PC-9 (cell line): ENCODE measurements around the gene BMERB1. TPM values are rescaled to one million over a fixed set of nuclear protein-coding genes. Genes with fewer than 3 reads are reported as not detected.
A peak's percentile ranks its signal among the peaks of the same experiment; 100 is the strongest.
"Not testable (repeated sequence)": the region's sequence is repeated elsewhere in the genome, so short reads cannot be mapped to it uniquely, and the experiment has no call there.

ENCODE experiments used
- Bru-seq: library from RNA; stranded (reverse); fragments of 400-500 nt; gene quantifications from one replicate; lab custom pipeline; 2021; lab: Mats Ljungman, UMichigan
- BruChase-seq, 2 experiments: library from RNA; stranded (reverse); fragments of 400-500 nt; gene quantifications; one replicate each; lab custom pipeline; 2021; lab: Mats Ljungman, UMichigan
- BruUV-seq: library from RNA; stranded (reverse); fragments of 400-500 nt; replicated peaks from 2 replicates; lab custom pipeline; 2021; lab: Mats Ljungman, UMichigan
- CTCF ChIA-PET: fragments of 300-600 bp; sonication (Branson Sonifier 250); formaldehyde crosslinking; loops from one replicate; lab custom pipeline; 2022; ENCODE audit warnings: antibody characterized with exemption; lab: Charles Lee
- POLR2A ChIA-PET: fragments of 300-600 bp; sonication (Branson Sonifier 250); formaldehyde crosslinking; loops from one replicate; lab custom pipeline; 2022; ENCODE audit warnings: antibody characterized with exemption; ENCODE audit not compliant: unreplicated experiment; lab: Charles Lee
- DNase-seq, 2 experiments: peaks; one replicate each; pipeline versions ENCODE4 v3.0.0 to v3.0.0-alpha.2; 2015 to 2022; ENCODE audit warnings: mixed read lengths in 1 of 2
- H2AFZ ChIP-seq: fragments of 200-600 bp; sonication (generic); 2 replicates; pipeline ENCODE4 v1.8.1; 2017; ENCODE audit warnings: antibody characterized with exemption
- H3F3A ChIP-seq: fragments of 200-600 bp; sonication (generic); 2 replicates; pipeline ENCODE4 v1.8.1; 2017; ENCODE audit warnings: antibody characterized with exemption, mild to moderate bottlenecking, low read depth; ENCODE audit not compliant: insufficient read depth
- H3K27ac ChIP-seq: fragments of 200-600 bp; sonication (generic); 2 replicates; pipeline ENCODE4 v1.6.1; 2016; ENCODE audit warnings: mixed run types
- H3K27me3 ChIP-seq: fragments of 200-600 bp; sonication (generic); 2 replicates; pipeline ENCODE4 v1.6.1; 2016; ENCODE audit warnings: low read depth, mixed run types; ENCODE audit not compliant: insufficient read depth
- H3K36me3 ChIP-seq: fragments of 200-600 bp; sonication (generic); 2 replicates; pipeline ENCODE4 v1.6.1; 2016; ENCODE audit warnings: low read depth, mixed run types
- H3K4me1 ChIP-seq: fragments of 200-600 bp; sonication (generic); replicated peaks from 2 replicates; pipeline ENCODE4 v1.6.1; 2016; ENCODE audit warnings: mixed run types; ENCODE audit not compliant: insufficient read depth
- H3K4me2 ChIP-seq: fragments of 200-600 bp; sonication (generic); 2 replicates; pipeline ENCODE4 v1.6.1; 2017; ENCODE audit warnings: mixed run types
- H3K4me3 ChIP-seq: fragments of 200-600 bp; sonication (generic); 2 replicates; pipeline ENCODE4 v1.6.1; 2016; ENCODE audit warnings: mixed run types
- H3K79me2 ChIP-seq: fragments of 200-600 bp; sonication (generic); 2 replicates; pipeline ENCODE4 v1.6.1; 2017; ENCODE audit warnings: low read depth, mixed run types
- H3K9me2 ChIP-seq: fragments of 200-600 bp; sonication (generic); 2 replicates; pipeline ENCODE4 v1.8.1; 2017; ENCODE audit warnings: mild to moderate bottlenecking; ENCODE audit not compliant: insufficient read depth
- H3K9me3 ChIP-seq: fragments of 200-600 bp; sonication (generic); 2 replicates; pipeline ENCODE4 v1.8.1; 2016; ENCODE audit warnings: low read depth; ENCODE audit not compliant: insufficient read depth
- H4K20me1 ChIP-seq: fragments of 200-600 bp; sonication (generic); 2 replicates; pipeline ENCODE4 v1.8.1; 2017; ENCODE audit not compliant: insufficient read depth
- EZH2 ChIP-seq: fragments of 200-600 bp; sonication (generic); IDR thresholded peaks from 2 replicates; pipeline ENCODE4 v1.8.0; 2017; ENCODE audit warnings: antibody characterized with exemption, low read depth
- intact Hi-C: fragments of 100-400 bp; cut with micrococcal nuclease; formaldehyde crosslinking; loops from one replicate; pipeline ENCODE4 v1.10.0; 2022; ENCODE audit not compliant: unreplicated experiment
- long read RNA-seq: library from polyadenylated mRNA; stranded (forward); transcript quantifications from one replicate; pipeline ENCODE4 v2.0.0, GENCODE V29; 2022
- total RNA-seq: library from RNA; stranded (reverse); gene quantifications from 2 replicates; pipeline ENCODE4 v1.2.3, GENCODE V29; 2021
- TF ChIP-seq, protein P1 (sequence below): fragments of 200-600 bp; sonication (generic); conservative IDR thresholded peaks from 2 replicates; pipeline ENCODE4 v1.6.1; 2017; ENCODE audit warnings: mixed run types, antibody characterized with exemption, mild to moderate bottlenecking, moderate library complexity

BMERB1 gene
- total RNA-seq (3.9 and 4.3 TPM in 2 replicates), Bru-seq, nascent RNA (percentile 33 among the genes with signal in this experiment), BruChase-seq, experiment 1, labeled RNA remaining after a 2-hour chase (percentile 29 among the genes with signal in this experiment), BruChase-seq, experiment 2, labeled RNA remaining after a 6-hour chase (percentile 26 among the genes with signal in this experiment)
- long read RNA-seq, transcript C16orf45-201 (6 exons, 2,404 nt), result major isoform, 6 of 16 reads
- long read RNA-seq, partial matches to known transcripts, result 0 of 16 reads
- long read RNA-seq, other reads (novel, unspliced or antisense), result 10 of 16 reads

DNA sequence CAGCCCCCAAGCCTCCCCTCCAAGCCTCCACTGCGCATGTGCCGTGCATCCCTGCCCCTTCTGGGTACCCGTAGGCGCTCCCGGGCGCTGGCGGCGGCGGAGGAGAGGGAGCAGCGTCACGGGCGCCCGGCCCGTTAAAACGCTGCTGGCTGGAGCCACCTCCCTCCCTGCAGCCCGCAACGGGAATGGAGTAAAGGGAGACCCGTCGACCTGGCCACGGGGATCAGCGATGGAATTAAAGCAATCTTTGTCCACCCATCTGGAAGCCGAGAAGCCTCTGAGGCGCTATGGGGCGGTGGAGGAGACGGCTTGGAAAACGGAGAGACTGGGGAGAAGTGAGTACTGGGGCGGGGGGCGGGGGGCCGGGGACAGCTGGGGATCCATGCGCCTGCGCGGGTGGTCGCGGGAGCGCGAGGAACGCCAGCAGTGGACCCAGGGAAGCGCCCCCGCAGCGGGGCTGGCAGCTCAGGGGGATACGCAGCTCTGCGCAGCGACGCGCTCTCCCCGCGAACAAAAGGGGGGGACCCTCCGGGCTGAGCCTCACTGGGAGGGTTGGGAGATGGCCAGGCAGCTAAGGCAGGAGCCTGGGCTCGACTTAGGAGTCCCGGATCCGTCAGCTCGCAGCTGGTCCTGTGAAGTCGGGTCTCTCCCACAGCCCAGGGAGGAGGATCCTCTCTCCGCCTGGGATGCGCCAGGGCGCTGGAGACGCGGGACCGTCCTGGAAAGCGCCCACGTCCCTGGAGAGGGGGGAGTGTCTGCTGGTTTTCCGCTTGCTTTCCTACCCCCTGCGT is at the start of gene BMERB1:
BMERB1 (plus strand) TSS at position 164 of the 791 bp plus-strand sequence; CDS start at position 230, 66 bp downstream.
- H3K4me2 ChIP-seq, result 0 out of 2 replicates have a peak within 1 kb of the TSS, but pooled peaks have one; percentile 4
- H3F3A ChIP-seq, result peaks cover 10% of the 10 kb centered on the region
- H3K27me3 ChIP-seq, result no peaks in the 10 kb centered on the region
- ChIA-PET POLR2A (interaction anchor here (0.7 kb wide), 1 partner anchor 341 kb away, joined by 3 read pairs; no protein-coding TSS in a partner anchor), CTCF (no interaction called here)
- H3K36me3 ChIP-seq, result no peaks in the 10 kb centered on the region
- H3K4me1 ChIP-seq, result peaks cover 8% of the 10 kb centered on the region
- H2AFZ ChIP-seq, result no peak within 1 kb of the TSS
- peak in 1 of 2 experiments; percentile 32 for DNase-seq
- H3K9me2 ChIP-seq, result no peaks in the 10 kb centered on the region
- no peak within 1 kb of the TSS; the same call in 1 of the 2 replicates for H3K4me3 ChIP-seq
- no peak for TF ChIP-seq EZH2
- TF ChIP-seq, protein P1, sequence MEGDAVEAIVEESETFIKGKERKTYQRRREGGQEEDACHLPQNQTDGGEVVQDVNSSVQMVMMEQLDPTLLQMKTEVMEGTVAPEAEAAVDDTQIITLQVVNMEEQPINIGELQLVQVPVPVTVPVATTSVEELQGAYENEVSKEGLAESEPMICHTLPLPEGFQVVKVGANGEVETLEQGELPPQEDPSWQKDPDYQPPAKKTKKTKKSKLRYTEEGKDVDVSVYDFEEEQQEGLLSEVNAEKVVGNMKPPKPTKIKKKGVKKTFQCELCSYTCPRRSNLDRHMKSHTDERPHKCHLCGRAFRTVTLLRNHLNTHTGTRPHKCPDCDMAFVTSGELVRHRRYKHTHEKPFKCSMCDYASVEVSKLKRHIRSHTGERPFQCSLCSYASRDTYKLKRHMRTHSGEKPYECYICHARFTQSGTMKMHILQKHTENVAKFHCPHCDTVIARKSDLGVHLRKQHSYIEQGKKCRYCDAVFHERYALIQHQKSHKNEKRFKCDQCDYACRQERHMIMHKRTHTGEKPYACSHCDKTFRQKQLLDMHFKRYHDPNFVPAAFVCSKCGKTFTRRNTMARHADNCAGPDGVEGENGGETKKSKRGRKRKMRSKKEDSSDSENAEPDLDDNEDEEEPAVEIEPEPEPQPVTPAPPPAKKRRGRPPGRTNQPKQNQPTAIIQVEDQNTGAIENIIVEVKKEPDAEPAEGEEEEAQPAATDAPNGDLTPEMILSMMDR, result no peak
- H3K9me3 ChIP-seq, result no peaks in the 10 kb centered on the region
- H3K27ac ChIP-seq, result no peak within 1 kb of the TSS
- no peaks in the 10 kb centered on the region for H3K79me2 ChIP-seq
- intact Hi-C loops, result no loop called here
- H4K20me1 ChIP-seq, result no peaks in the 10 kb centered on the region
- BruUV-seq, result no TSS peak

DNA sequence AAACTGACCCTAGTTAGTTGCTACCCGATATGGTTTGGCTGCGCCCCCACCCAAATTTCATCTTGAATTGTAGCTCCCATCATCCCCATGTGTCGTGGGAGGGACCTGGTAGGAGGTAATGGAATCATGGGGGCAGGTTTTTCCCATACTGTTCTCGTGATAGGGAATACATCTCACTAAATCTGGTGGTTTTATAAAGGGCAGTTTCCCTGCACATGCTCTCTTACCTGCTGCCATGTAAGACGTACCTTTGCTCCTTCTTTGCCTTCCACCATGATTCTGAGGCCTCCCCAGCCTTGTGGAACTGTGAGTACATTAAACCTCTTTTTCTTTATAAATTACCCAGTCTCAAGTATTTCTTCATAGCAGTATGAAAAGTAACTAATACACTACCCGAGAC is 46.3 kb upstream of the BMERB1 start:
- POLR2A ChIA-PET, H3K27ac ChIP-seq: not testable (repeated sequence)
- CTCF ChIA-PET, result interaction anchor here (0.6 kb wide), 1 partner anchor 336 kb away, joined by 4 read pairs; no protein-coding TSS in a partner anchor

DNA sequence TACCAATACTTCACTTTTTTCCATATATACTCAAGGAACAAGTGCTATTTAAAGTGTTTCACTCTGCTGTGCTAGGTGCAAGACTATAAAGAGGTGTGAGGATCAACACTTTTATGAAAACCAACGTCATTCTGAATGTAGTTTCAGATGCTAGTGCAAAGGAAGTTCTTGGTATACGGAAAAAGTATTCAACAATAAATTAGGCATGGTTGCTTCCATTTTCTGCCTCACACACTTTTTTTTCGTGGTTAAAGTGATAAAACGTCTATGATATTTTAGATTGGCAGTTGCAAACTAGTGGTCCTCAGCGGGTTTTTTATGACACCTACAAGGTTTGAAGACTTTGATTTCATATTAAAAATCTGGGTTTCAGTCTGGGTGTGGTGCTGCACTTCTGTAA is 44.5 kb upstream of the BMERB1 start:
- H3K4me1 ChIP-seq, H3K79me2 ChIP-seq, H3K4me3 ChIP-seq, BruUV-seq, H3K9me2 ChIP-seq, POLR2A ChIA-PET, H4K20me1 ChIP-seq, H3F3A ChIP-seq, DNase-seq, H2AFZ ChIP-seq, H3K4me2 ChIP-seq, CTCF ChIA-PET, intact Hi-C loops, H3K27ac ChIP-seq, H3K36me3 ChIP-seq, H3K9me3 ChIP-seq, H3K27me3 ChIP-seq: not testable (repeated sequence)

More for the DNA sequence above, 46.3 kb upstream of the BMERB1 start:
- H2AFZ ChIP-seq, intact Hi-C loops, H3K4me2 ChIP-seq, H3K36me3 ChIP-seq, H3K4me3 ChIP-seq, H3K9me2 ChIP-seq, H3K27me3 ChIP-seq, BruUV-seq, H4K20me1 ChIP-seq, DNase-seq, H3F3A ChIP-seq, H3K9me3 ChIP-seq, H3K79me2 ChIP-seq: not testable (repeated sequence)
- H3K4me1 ChIP-seq, result peaks cover 17% of the 10 kb centered on the region

DNA sequence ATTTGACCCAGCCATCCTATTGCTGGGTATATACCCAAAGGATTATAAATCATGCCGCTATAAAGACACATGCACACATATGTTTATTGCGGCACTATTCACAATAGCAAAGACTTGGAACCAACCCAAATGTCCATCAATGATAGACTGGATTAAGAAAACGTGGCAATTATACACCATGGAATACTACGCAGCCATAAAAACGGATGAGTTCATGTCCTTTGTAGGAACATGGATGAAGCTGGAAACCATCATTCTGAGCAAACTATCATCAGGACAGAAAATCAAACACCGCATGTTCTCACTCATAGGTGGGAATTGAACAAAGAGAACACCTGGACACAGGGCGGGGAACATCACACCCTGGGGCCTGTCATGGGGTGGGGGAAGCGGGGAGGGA is 41.4 kb upstream of the BMERB1 start:
- H3K4me1 ChIP-seq, H3K4me3 ChIP-seq, intact Hi-C loops, H3K27ac ChIP-seq, CTCF ChIA-PET, H3F3A ChIP-seq, H3K27me3 ChIP-seq, H3K36me3 ChIP-seq, DNase-seq, H3K79me2 ChIP-seq, H3K4me2 ChIP-seq, H4K20me1 ChIP-seq, H3K9me3 ChIP-seq, BruUV-seq, H3K9me2 ChIP-seq, POLR2A ChIA-PET, H2AFZ ChIP-seq: not testable (repeated sequence)

- H3K27ac ChIP-seq, POLR2A ChIA-PET, intact Hi-C loops: not testable (repeated sequence)
Observed at GRCh38 chr16:15395631-15396508, 38.5 kb upstream of the BMERB1 start, which contains the start of gene MPV17L. Gene MPV17L (plus strand): TSS chr16:15395754. CDS start chr16:15395898, 144 bp downstream.

More at GRCh38 chr16:15395631-15396508, 38.5 kb upstream of the BMERB1 start, which contains the start of gene MPV17L:
- H3K4me2 ChIP-seq, H2AFZ ChIP-seq, DNase-seq, H3K9me3 ChIP-seq, CTCF ChIA-PET, H3F3A ChIP-seq, H3K4me3 ChIP-seq, H3K4me1 ChIP-seq, H3K79me2 ChIP-seq, H3K36me3 ChIP-seq, H3K9me2 ChIP-seq, BruUV-seq, H3K27me3 ChIP-seq, H4K20me1 ChIP-seq: not testable (repeated sequence)
